IPS-NIHi7 (cell line): Measurements from ENCODE around the gene SLC16A3.
A peak's percentile ranks its signal among the peaks of the same experiment; 100 is the strongest.

Experiments
- DNase-seq: peaks from one replicate; pipeline ENCODE4 v3.0.0; 2012; ENCODE audit warnings: mixed read lengths; ENCODE audit errors: extremely low spot score

Gene SLC16A3

DNA sequence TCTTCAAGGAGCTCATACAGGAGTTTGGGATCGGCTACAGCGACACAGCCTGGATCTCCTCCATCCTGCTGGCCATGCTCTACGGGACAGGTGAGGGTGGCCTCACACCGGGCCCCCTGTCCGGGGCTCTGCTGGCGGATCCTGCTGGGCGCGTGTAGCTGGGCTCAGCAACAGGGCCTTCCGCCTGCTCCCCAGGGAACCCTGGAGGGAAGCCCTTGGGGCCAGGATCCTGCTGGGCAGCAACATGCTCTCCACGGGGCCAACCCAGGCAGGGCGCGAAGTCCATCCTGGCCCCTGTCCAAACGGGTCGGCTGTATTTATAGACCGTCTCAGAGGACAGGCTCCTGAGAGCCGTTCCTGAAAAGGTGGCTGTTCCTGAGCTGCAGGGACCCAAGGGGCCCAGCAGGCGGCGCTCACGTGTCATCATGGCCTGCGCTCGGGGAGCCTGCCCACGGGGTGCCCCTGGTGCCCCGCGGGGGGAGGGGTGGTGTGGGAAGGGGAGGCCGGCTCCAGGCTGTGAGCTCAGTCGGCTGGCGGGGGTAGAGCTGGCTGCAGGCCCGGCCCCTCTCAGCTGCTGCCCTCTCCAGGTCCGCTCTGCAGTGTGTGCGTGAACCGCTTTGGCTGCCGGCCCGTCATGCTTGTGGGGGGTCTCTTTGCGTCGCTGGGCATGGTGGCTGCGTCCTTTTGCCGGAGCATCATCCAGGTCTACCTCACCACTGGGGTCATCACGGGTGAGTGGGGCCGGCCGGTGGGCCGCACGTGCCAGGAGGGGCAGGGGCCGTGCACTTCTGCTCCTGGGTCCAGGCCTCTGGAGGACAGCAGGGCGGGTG lies 7.5 kb downstream of the SLC16A3 start:
- DNase-seq: peak; percentile 82

DNA sequence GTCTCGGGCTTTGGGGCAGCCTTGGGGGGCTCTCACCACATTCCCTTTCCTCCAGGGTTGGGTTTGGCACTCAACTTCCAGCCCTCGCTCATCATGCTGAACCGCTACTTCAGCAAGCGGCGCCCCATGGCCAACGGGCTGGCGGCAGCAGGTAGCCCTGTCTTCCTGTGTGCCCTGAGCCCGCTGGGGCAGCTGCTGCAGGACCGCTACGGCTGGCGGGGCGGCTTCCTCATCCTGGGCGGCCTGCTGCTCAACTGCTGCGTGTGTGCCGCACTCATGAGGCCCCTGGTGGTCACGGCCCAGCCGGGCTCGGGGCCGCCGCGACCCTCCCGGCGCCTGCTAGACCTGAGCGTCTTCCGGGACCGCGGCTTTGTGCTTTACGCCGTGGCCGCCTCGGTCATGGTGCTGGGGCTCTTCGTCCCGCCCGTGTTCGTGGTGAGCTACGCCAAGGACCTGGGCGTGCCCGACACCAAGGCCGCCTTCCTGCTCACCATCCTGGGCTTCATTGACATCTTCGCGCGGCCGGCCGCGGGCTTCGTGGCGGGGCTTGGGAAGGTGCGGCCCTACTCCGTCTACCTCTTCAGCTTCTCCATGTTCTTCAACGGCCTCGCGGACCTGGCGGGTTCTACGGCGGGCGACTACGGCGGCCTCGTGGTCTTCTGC lies 8.4 kb downstream of the SLC16A3 start:
- no peak for DNase-seq

- no peak for DNase-seq
Observed at GRCh38 chr17:82237746-82238471, 9.1 kb downstream of the SLC16A3 start.

DNA sequence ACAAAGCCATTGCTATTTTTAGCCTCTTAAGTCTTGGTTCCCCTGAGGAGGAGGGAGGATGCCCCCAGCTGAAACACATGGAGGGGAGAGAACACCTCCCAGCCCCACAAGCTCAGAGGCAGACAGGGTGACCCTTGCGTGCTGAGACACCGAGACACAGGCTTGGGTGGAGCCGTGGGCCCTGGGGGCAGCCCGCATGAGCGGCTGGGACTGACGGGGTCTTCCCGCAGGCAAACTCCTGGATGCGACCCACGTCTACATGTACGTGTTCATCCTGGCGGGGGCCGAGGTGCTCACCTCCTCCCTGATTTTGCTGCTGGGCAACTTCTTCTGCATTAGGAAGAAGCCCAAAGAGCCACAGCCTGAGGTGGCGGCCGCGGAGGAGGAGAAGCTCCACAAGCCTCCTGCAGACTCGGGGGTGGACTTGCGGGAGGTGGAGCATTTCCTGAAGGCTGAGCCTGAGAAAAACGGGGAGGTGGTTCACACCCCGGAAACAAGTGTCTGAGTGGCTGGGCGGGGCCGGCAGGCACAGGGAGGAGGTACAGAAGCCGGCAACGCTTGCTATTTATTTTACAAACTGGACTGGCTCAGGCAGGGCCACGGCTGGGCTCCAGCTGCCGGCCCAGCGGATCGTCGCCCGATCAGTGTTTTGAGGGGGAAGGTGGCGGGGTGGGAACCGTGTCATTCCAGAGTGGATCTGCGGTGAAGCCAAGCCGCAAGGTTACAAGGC lies 9.8 kb downstream of the SLC16A3 start:
- DNase-seq: no peak

- DNase-seq: no peak
Observed at GRCh38 chr17:82239401-82239925, 10.6 kb downstream of the SLC16A3 start.

GRCh38 chr17:82239926-82240505 lies 11.2 kb downstream of the SLC16A3 start:
- no peak for DNase-seq

- DNase-seq: no peak
Observed at GRCh38 chr17:82240506-82241182, 11.8 kb downstream of the SLC16A3 start.

DNA sequence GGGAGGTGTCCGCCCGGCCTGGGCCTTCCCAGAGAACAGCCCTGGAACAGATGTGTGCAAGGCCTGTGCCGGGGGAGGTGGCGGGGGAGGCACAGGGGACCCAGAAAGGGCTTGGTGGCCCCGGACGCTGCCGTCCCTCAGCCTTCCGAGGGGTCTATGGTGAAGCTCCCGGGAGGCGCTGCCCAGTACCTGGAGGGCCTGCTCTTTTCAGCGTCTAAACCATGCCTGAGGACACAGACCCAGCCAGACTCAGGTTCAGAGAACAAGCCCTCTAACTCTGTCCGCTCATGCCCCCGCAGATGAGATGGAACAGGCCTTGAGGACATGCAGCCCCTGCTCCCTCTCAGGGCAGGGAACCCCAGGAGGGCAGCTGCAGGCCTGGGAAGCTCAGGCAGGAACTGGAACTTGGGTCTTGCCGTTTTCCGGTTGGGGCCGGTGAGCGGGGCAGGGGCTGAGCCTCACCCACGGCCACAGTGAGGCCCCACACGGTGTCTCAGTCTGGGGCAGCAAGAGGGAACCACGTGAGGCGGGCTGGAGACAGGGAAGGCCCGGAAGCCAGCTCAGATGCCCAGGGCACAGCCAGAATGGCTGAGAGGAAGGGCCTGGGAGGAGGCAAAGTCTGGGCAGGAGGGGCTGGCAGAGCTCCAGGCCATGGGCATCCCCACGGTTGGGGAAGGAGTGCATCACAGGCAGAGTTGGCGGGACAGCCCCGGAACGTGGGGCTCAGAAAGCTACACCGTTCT lies 12.5 kb downstream of the SLC16A3 start:
- no peak for DNase-seq

- no peak for DNase-seq
Observed at GRCh38 chr17:82241926-82242697, 13.3 kb downstream of the SLC16A3 start.

DNA sequence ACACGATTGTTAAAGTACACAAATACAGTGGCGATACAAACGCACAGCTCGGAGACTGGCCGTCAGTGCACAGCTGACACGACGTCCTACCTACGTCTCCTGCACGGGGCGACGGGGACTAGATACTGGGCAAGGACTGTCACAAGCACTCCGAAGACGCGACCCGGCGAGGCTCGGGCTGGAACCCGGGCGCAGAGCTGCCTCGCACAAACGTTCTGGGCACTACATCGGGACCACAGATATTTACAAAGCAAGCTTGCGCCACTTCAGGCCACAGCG lies 13.8 kb downstream of the SLC16A3 start:
- no peak for DNase-seq

DNA sequence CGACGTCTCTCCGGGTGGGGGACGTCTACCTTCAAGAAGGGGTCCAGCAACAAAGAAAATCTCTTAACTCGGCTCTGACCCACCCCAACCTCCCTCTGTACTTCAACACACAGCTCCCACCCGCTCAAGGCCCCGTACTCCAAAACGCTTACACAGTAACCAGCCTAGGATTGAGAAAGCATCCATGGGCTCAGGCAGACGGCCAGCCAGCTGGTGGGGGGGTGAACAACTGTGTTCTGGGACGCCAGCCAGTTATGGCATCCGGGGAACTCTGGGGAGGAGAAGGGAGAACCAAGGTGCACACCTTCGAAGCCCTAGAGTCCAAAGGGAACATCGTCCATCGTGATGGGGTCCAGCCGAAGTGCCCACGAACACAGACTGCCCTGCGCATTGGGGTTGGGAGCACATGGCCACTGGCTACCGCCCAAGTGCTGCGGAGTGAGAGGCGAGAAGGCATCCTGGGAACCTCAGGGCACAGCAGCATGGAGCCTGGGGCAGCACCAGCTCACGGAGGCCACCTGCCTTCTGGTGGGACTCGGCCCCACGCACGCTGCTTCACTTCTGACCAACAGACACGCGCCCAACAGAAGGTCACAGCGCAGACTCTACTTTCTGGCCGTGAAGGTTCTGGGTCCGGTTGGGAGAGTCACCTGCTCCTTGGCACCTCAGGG lies 14.3 kb downstream of the SLC16A3 start:
- DNase-seq: no peak

DNA sequence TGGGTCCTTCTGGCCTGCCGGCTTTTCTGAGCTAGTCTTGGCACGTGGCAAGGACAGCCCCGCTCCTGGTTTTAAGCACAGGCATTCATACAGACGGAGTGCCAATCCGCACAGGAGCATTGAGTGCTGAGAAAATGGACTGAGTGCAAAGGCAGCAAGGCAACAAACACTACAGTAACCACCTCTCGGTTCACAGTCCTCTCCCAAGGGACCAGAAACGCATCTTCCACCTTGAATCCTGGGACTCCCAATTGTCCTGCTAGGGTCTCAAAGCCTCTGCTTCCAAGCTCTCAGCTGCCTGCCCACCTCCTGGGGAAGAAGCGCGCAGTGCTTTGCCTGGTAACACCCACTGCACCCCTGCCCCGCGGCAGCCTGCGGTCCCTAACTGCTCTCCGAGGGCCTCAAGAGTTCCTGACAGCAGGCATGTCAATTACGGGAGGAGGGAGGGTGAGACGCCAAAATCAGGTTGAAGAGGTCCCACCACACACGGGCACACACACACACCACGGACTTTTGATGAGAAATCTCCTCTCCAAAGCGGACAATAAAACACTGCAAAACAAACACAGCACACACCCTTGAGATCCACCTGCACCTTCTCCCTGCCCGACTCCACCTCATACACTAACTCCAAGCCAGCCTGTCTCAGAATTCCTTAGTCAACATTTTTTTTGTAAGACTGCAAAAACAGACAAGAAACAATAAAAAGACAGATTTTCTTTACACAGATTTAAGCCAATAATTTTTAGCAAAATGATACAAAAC lies 15.0 kb downstream of the SLC16A3 start:
- DNase-seq: no peak

GRCh38 chr17:82244413-82245133 lies 15.7 kb downstream of the SLC16A3 start:
- no peak for DNase-seq

DNA sequence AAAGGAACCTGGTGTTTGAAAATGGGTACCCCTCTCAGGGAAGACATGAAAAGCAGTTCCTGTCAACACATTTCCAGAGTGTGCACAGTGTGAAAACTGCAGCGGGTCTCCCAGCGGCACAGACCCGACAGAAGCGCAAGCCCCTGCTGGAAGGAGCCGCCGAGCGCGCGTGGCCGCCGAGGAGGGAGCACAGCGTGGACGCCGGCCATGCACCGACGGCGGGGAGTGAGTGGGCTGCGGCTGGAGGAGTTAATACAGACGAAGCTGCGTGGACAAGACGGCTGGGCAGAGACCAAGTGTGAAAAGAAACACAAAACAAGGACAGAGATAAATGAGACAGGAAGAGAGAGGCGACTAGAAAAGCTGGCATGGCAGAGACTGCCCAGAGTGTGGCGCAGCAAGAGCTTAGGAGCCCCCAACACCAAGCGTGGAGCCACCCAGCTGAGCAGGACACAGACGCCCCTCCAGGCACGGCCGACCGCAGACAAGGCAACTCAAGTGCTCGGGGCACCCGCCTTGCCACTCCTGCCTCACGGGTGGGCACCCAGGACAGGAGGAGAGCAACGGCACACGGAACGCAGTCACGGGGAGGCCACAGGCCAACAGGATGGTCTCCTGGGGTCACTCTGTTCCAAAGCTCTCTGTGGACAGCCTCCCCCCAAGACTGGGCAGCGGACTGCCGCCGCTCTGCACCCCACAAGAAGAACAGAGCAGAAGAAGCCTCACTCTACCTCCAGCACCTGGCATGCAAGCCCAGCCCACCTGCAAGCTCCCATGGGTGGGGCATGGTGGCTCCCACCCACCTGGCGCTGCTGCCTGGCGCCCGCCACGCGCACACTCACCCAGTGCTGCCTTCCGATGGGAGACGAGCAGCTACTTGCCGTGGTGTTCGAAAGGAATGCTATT lies 16.5 kb downstream of the SLC16A3 start:
- DNase-seq: no peak

- no peak for DNase-seq
Observed at GRCh38 chr17:82246040-82246364, 17.2 kb downstream of the SLC16A3 start.

GRCh38 chr17:82246365-82247181 lies 17.7 kb downstream of the SLC16A3 start:
- no peak for DNase-seq
